Natural killer cell (primary cell): ENCODE data around the gene USH2A. TPM values are rescaled to one million over a fixed set of nuclear protein-coding genes. Genes with fewer than 3 reads are reported as not detected.

ENCODE experiments used
- ATAC-seq, 3 donors: fragments of 150-1000 bp in 2 of 3; fragments of 200-7000 bp in 1 of 3; cut with Tn5 transposase; 1 replicate in 1 of 3; 2 replicates in 2 of 3; pipeline ENCODE4 v1.10.0; 2021; ENCODE audit warnings: mild to moderate bottlenecking in 2 of 3, moderate library complexity in 2 of 3
- DNase-seq, 2 donors: peaks; one replicate each; pipeline versions ENCODE4 v3.0.0 to v3.0.0-alpha.2; 2013 to 2021; ENCODE audit warnings: mixed read lengths in 1 of 2
- H3K27ac ChIP-seq: one replicate; pipeline ENCODE4 v1.5.1; 2013; ENCODE audit warnings: mild to moderate bottlenecking, low read length
- H3K27me3 ChIP-seq: one replicate; pipeline ENCODE4 v1.6.1; 2013; ENCODE audit warnings: low read length; ENCODE audit not compliant: control insufficient read depth, insufficient read depth
- H3K36me3 ChIP-seq: one replicate; pipeline ENCODE4 v1.6.1; 2013; ENCODE audit warnings: low read length; ENCODE audit not compliant: control insufficient read depth, insufficient read depth
- H3K4me1 ChIP-seq: one replicate; pipeline ENCODE4 v1.6.1; 2013; ENCODE audit warnings: low read length; ENCODE audit not compliant: control insufficient read depth, insufficient read depth
- H3K4me3 ChIP-seq: one replicate; pipeline ENCODE4 v1.5.1; 2013; ENCODE audit warnings: low read length
- H3K9me3 ChIP-seq: one replicate; pipeline ENCODE4 v1.6.1; 2013; ENCODE audit warnings: low read length; ENCODE audit not compliant: control insufficient read depth, insufficient read depth
- H3K27ac Mint-ChIP-seq, 2 donors: one replicate each; pipeline ENCODE4 v1.8.0; 2022; ENCODE audit warnings: mild to moderate bottlenecking in 2 of 2, mixed read lengths in 2 of 2, moderate library complexity in 1 of 2
- H3K27me3 Mint-ChIP-seq, 2 donors: one replicate each; pipeline ENCODE4 v1.8.0; 2022; ENCODE audit warnings: low read depth in 2 of 2, mixed read lengths in 2 of 2
- H3K36me3 Mint-ChIP-seq: one replicate; pipeline ENCODE4 v1.8.0; 2022; ENCODE audit warnings: mixed read lengths
- H3K4me1 Mint-ChIP-seq, 2 donors: one replicate each; pipeline ENCODE4 v1.8.0; 2022; ENCODE audit warnings: mixed read lengths in 2 of 2
- H3K4me3 Mint-ChIP-seq: one replicate; pipeline ENCODE4 v1.8.0; 2022; ENCODE audit warnings: mild to moderate bottlenecking, moderate library complexity, mixed read lengths
- H3K9me3 Mint-ChIP-seq, 2 donors: one replicate each; pipeline ENCODE4 v1.8.0; 2022; ENCODE audit warnings: mixed read lengths in 2 of 2
- CTCF ChIP-seq: fragments of 200-600 bp; IDR thresholded peaks from one replicate; pipeline ENCODE4 v1.8.0; 2022; ENCODE audit warnings: antibody characterized with exemption
- WGBS: methylation state at CpG from one replicate; pipeline ENCODE4 v1.1.7; 2013; ENCODE audit warnings: missing lambda C conversion rate; ENCODE audit not compliant: insufficient coverage; 5-methylcytosine and 5-hydroxymethylcytosine counted together
- intact Hi-C: fragments of 100-400 bp; cut with micrococcal nuclease; formaldehyde crosslinking; loops from one replicate; pipeline ENCODE4 v1.14.2; 2022
- total RNA-seq, 4 donors: library from RNA; stranded (reverse); fragments of 120-200 nt in 1 of 4; gene quantifications; one replicate each; pipeline versions ENCODE4 v1.2.3 to v1.2.4, GENCODE V29; 2013 to 2022

The USH2A gene
- total RNA-seq, 3 donors from 2014 or later (not counting 1 experiment from before 2014, with no cell fraction given) = not detected

- no peak for TF ChIP-seq CTCF
- Mint-ChIP-seq H3K27me3 (no peaks in the 10 kb centered on the region), H3K27ac (no peak overlapping the region), H3K4me3 (no peak overlapping the region), H3K36me3 (peaks cover 3% of the 10 kb centered on the region), H3K9me3 (peaks cover 0 to under 1% of the 10 kb centered on the region in 2 donors), H3K4me1 (no peaks in the 10 kb centered on the region)
- Histone ChIP-seq H3K9me3 (peaks cover 2% of the 10 kb centered on the region), H3K36me3 (no peaks in the 10 kb centered on the region), H3K4me1 (no peaks in the 10 kb centered on the region), H3K27me3 (no peaks in the 10 kb centered on the region), H3K27ac (no peak overlapping the region), H3K4me3 (no peak overlapping the region)
- intact Hi-C loops = no loop called here
- DNase-seq (no peak), ATAC-seq (no peak)
- WGBS = 93% methylated on average over 1 of the region's 1 CpG
Observed at GRCh38 chr1:215652371-215652770, 770.9 kb downstream of the USH2A start.

- H3K27ac Mint-ChIP-seq = no peak overlapping the region
- no peaks in the 10 kb centered on the region for H3K27me3 Mint-ChIP-seq
- intact Hi-C loops = no loop called here
- TF ChIP-seq CTCF = no peak
- DNase-seq = no peak
- no peak overlapping the region for H3K27ac ChIP-seq
- H3K36me3 Mint-ChIP-seq = no peaks in the 10 kb centered on the region
- H3K4me1 Mint-ChIP-seq = no peaks in the 10 kb centered on the region
- 66% methylated on average over 2 of the region's 3 CpGs for WGBS
- no peaks in the 10 kb centered on the region for H3K4me1 ChIP-seq
- no peak overlapping the region for H3K4me3 ChIP-seq
- no peak overlapping the region for H3K4me3 Mint-ChIP-seq
- no peaks in the 10 kb centered on the region for H3K27me3 ChIP-seq
- no peaks in the 10 kb centered on the region for H3K36me3 ChIP-seq
- no peaks in the 10 kb centered on the region for H3K9me3 Mint-ChIP-seq
- ATAC-seq = no peak
- H3K9me3 ChIP-seq = peaks cover 2% of the 10 kb centered on the region
Observed at GRCh38 chr1:215651867-215652266, 771.4 kb downstream of the USH2A start.

- H3K9me3 ChIP-seq = peaks cover 2% of the 10 kb centered on the region
- Mint-ChIP-seq H3K27me3 (no peaks in the 10 kb centered on the region), H3K27ac (no peak overlapping the region), H3K4me3 (no peak overlapping the region), H3K9me3 (no peaks in the 10 kb centered on the region), H3K4me1 (no peaks in the 10 kb centered on the region), H3K36me3 (no peaks in the 10 kb centered on the region)
- intact Hi-C loops = no loop called here
- no peaks in the 10 kb centered on the region for H3K27me3 ChIP-seq
- H3K36me3 ChIP-seq = no peaks in the 10 kb centered on the region
- 60% methylated on average over 7 of the region's 9 CpGs for whole genome bisulfite sequencing
- no peak overlapping the region for H3K4me3 ChIP-seq
- DNase-seq (no peak), ATAC-seq (no peak)
- no peak for TF ChIP-seq CTCF
- no peak overlapping the region for H3K27ac ChIP-seq
- no peaks in the 10 kb centered on the region for H3K4me1 ChIP-seq
Observed at GRCh38 chr1:215650446-215651149, 772.6 kb downstream of the USH2A start.

- Histone ChIP-seq H3K4me1 (no peaks in the 10 kb centered on the region), H3K27ac (no peak overlapping the region), H3K9me3 (peaks cover 2% of the 10 kb centered on the region), H3K27me3 (no peaks in the 10 kb centered on the region), H3K4me3 (no peak overlapping the region), H3K36me3 (no peaks in the 10 kb centered on the region)
- DNase-seq (no peak), ATAC-seq (no peak)
- no peak for TF ChIP-seq CTCF
- Mint-ChIP-seq H3K27ac (no peak overlapping the region), H3K9me3 (peaks cover 6 to 10% of the 10 kb centered on the region in 2 donors), H3K36me3 (no peaks in the 10 kb centered on the region), H3K4me1 (no peaks in the 10 kb centered on the region), H3K27me3 (no peaks in the 10 kb centered on the region), H3K4me3 (no peak overlapping the region)
- WGBS = 87% methylated on average over 3 of the region's 4 CpGs
- intact Hi-C loops = no loop called here
Observed at GRCh38 chr1:215648957-215649356, 774.3 kb downstream of the USH2A start.
